HEK293 (cell line): ENCODE data around the gene RASSF3.

Experiments used
- FEZF1 ChIP-seq: fragments of 450-650 bp; formaldehyde crosslinking; IDR thresholded peaks from 2 replicates; pipeline ENCODE4 v1.5.1; 2016; ENCODE audit warnings: missing biosample characterization, missing genetic modification characterization
- GLIS1 ChIP-seq: fragments of 450-650 bp; formaldehyde crosslinking; IDR thresholded peaks from 2 replicates; pipeline ENCODE4 v1.5.1; 2016; ENCODE audit warnings: missing biosample characterization, missing genetic modification characterization
- MZF1 ChIP-seq: fragments of 450-650 bp; formaldehyde crosslinking; IDR thresholded peaks from 2 replicates; pipeline ENCODE4 v1.5.1; 2017; ENCODE audit warnings: missing biosample characterization, missing genetic modification characterization, borderline replicate concordance
- ZBTB7A ChIP-seq: fragments of 450-650 bp; formaldehyde crosslinking; IDR thresholded peaks from 2 replicates; pipeline ENCODE4 v1.5.1; 2016; ENCODE audit warnings: low read depth, missing biosample characterization, missing genetic modification characterization
- ZFP69B ChIP-seq: fragments of 450-650 bp; formaldehyde crosslinking; IDR thresholded peaks from 2 replicates; pipeline ENCODE4 v1.5.1; 2016; ENCODE audit warnings: missing biosample characterization, missing genetic modification characterization
- ZNF140 ChIP-seq: fragments of 450-650 bp; formaldehyde crosslinking; IDR thresholded peaks from 2 replicates; pipeline ENCODE4 v1.5.1; 2016; ENCODE audit warnings: missing biosample characterization, missing genetic modification characterization
- ZNF169 ChIP-seq: fragments of 450-650 bp; formaldehyde crosslinking; IDR thresholded peaks from 2 replicates; pipeline ENCODE4 v1.5.1; 2016; ENCODE audit warnings: missing biosample characterization, missing genetic modification characterization
- ZNF175 ChIP-seq: fragments of 450-650 bp; formaldehyde crosslinking; IDR thresholded peaks from 2 replicates; pipeline ENCODE4 v1.5.1; 2016; ENCODE audit warnings: missing biosample characterization, missing genetic modification characterization
- ZNF223 ChIP-seq: fragments of 450-650 bp; formaldehyde crosslinking; IDR thresholded peaks from 2 replicates; pipeline ENCODE4 v1.5.1; 2016; ENCODE audit warnings: missing biosample characterization, missing genetic modification characterization
- ZNF292 ChIP-seq: fragments of 450-650 bp; formaldehyde crosslinking; IDR thresholded peaks from 2 replicates; pipeline ENCODE4 v1.5.1; 2016; ENCODE audit warnings: low read depth, missing biosample characterization, missing genetic modification characterization, borderline replicate concordance
- ZNF311 ChIP-seq: fragments of 450-650 bp; formaldehyde crosslinking; IDR thresholded peaks from 2 replicates; pipeline ENCODE4 v1.5.1; 2017; ENCODE audit warnings: missing biosample characterization, missing genetic modification characterization, borderline replicate concordance
- ZNF354C ChIP-seq: fragments of 450-650 bp; formaldehyde crosslinking; IDR thresholded peaks from 2 replicates; pipeline ENCODE4 v1.5.1; 2016; ENCODE audit warnings: missing biosample characterization, missing genetic modification characterization, low read depth, borderline replicate concordance
- ZNF37A ChIP-seq: fragments of 450-650 bp; IDR thresholded peaks from 2 replicates; pipeline ENCODE4 v1.5.1; 2018; ENCODE audit warnings: missing biosample characterization, missing genetic modification characterization
- ZNF473 ChIP-seq: fragments of 450-650 bp; formaldehyde crosslinking; IDR thresholded peaks from 2 replicates; pipeline ENCODE4 v1.5.1; 2017; ENCODE audit warnings: missing biosample characterization, missing genetic modification characterization
- ZNF521 ChIP-seq: fragments of 450-650 bp; formaldehyde crosslinking; IDR thresholded peaks from 2 replicates; pipeline ENCODE4 v1.5.1; 2017; ENCODE audit warnings: missing biosample characterization, mild to moderate bottlenecking, missing genetic modification characterization
- ZNF600 ChIP-seq: fragments of 450-650 bp; formaldehyde crosslinking; IDR thresholded peaks from 2 replicates; pipeline ENCODE4 v1.5.1; 2016; ENCODE audit warnings: missing biosample characterization, missing genetic modification characterization
- ZNF610 ChIP-seq: fragments of 450-650 bp; formaldehyde crosslinking; IDR thresholded peaks from 2 replicates; pipeline ENCODE4 v1.5.1; 2016; ENCODE audit warnings: missing biosample characterization, missing genetic modification characterization, borderline replicate concordance
- ZNF707 ChIP-seq: fragments of 450-650 bp; formaldehyde crosslinking; IDR thresholded peaks from 2 replicates; pipeline ENCODE4 v1.5.1; 2016; ENCODE audit warnings: missing biosample characterization, missing genetic modification characterization
- ZNF785 ChIP-seq: fragments of 450-650 bp; formaldehyde crosslinking; IDR thresholded peaks from 2 replicates; pipeline ENCODE4 v1.5.1; 2016; ENCODE audit warnings: missing biosample characterization, missing genetic modification characterization
- ZSCAN16 ChIP-seq: fragments of 450-650 bp; formaldehyde crosslinking; IDR thresholded peaks from 2 replicates; pipeline ENCODE4 v1.5.1; 2016; ENCODE audit warnings: missing biosample characterization, missing genetic modification characterization
- ZXDB ChIP-seq: fragments of 450-650 bp; formaldehyde crosslinking; IDR thresholded peaks from 2 replicates; pipeline ENCODE4 v1.5.1; 2016; ENCODE audit warnings: missing biosample characterization, missing genetic modification characterization
- TF ChIP-seq, protein P1 (sequence below): fragments of 450-650 bp; formaldehyde crosslinking; IDR thresholded peaks from 2 replicates; pipeline ENCODE4 v1.5.1; 2016; ENCODE audit warnings: missing biosample characterization, missing genetic modification characterization
- TF ChIP-seq, protein P2 (sequence below): fragments of 450-650 bp; formaldehyde crosslinking; IDR thresholded peaks from 2 replicates; pipeline ENCODE4 v1.5.1; 2017; ENCODE audit warnings: missing biosample characterization, mild to moderate bottlenecking, missing genetic modification characterization, moderate library complexity
- TF ChIP-seq, protein P3 (sequence below): fragments of 450-650 bp; formaldehyde crosslinking; conservative IDR thresholded peaks from 2 replicates; pipeline ENCODE4 v1.5.1; 2016; ENCODE audit warnings: low read depth, missing biosample characterization, missing genetic modification characterization
- TF ChIP-seq, protein P4 (sequence below): fragments of 450-650 bp; formaldehyde crosslinking; IDR thresholded peaks from 2 replicates; pipeline ENCODE4 v1.5.1; 2017; ENCODE audit warnings: missing biosample characterization, missing genetic modification characterization
- TF ChIP-seq, protein P5 (sequence below): fragments of 450-650 bp; formaldehyde crosslinking; IDR thresholded peaks from 2 replicates; pipeline ENCODE4 v1.5.1; 2016; ENCODE audit warnings: missing biosample characterization, missing genetic modification characterization

Gene RASSF3

DNA sequence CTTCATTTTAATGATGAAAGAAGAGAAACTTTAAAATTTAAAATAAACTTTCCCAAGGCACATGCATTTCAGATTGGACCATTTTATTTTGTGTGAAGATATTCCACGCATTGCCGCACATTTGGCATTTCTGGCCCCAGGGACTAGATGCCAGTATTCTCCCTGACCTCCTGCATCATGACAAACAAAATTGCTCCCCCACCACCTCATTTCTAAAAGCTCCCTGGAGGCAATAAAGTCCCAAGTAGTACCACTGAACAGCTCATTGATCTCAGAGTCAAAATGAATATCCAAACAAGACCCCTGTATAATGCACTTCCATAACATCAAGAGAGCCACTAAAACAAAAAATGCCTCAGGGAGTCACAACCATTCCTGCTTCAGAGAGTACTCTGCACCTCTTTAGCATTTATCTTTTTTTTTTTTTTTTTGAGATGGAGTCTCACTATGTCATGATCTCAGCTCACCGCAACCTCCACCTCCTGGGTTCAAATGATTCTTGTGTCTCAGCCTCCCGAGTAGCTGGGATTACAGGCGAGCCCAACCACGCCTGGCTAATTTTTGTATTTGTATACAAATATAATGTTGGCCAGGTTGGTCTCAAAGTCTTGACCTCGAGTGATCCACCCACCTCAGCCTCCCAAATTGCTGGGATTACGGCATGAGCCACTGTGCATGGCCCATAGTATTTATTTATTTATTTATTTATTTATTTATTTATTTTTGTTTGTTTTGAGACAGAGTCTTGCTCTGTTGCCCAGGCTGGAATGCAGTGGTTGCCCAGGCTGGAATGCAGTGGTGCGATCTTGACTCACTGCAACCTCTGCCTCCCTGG, 48.8 kb upstream of the RASSF3 start (continued):
- TF ChIP-seq, protein P1, sequence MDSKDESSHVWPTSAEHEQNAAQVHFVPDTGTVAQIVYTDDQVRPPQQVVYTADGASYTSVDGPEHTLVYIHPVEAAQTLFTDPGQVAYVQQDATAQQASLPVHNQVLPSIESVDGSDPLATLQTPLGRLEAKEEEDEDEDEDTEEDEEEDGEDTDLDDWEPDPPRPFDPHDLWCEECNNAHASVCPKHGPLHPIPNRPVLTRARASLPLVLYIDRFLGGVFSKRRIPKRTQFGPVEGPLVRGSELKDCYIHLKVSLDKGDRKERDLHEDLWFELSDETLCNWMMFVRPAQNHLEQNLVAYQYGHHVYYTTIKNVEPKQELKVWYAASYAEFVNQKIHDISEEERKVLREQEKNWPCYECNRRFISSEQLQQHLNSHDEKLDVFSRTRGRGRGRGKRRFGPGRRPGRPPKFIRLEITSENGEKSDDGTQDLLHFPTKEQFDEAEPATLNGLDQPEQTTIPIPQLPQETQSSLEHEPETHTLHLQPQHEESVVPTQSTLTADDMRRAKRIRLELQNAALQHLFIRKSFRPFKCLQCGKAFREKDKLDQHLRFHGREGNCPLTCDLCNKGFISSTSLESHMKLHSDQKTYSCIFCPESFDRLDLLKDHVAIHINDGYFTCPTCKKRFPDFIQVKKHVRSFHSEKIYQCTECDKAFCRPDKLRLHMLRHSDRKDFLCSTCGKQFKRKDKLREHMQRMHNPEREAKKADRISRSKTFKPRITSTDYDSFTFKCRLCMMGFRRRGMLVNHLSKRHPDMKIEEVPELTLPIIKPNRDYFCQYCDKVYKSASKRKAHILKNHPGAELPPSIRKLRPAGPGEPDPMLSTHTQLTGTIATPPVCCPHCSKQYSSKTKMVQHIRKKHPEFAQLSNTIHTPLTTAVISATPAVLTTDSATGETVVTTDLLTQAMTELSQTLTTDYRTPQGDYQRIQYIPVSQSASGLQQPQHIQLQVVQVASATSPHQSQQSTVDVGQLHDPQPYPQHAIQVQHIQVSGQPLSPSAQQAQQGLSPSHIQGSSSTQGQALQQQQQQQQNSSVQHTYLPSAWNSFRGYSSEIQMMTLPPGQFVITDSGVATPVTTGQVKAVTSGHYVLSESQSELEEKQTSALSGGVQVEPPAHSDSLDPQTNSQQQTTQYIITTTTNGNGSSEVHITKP (tag by site-specific recombination): peak; percentile 71
- TF ChIP-seq GLIS1 (tag by site-specific recombination) (peak; percentile 77), ZNF707 (tag by site-specific recombination) (no peak), ZSCAN16 (tag by site-specific recombination) (no peak), ZNF521 (tag by site-specific recombination) (no peak), ZNF785 (no peak), ZBTB7A (tag by site-specific recombination) (no peak), ZNF223 (tag by site-specific recombination) (no peak), ZNF175 (tag by site-specific recombination) (no peak), ZNF354C (tag by site-specific recombination) (no peak), MZF1 (tag by site-specific recombination) (no peak), ZNF473 (no peak), ZNF610 (tag by site-specific recombination) (no peak), ZFP69B (tag by site-specific recombination) (0 out of 2 replicates have a peak, but pooled peaks have one; percentile 5), ZNF292 (tag by site-specific recombination) (no peak), ZXDB (tag by site-specific recombination) (peak; percentile 42; the same call in 1 of the 2 replicates), ZNF600 (tag by site-specific recombination) (peak; percentile 69), FEZF1 (no peak), ZNF311 (tag by site-specific recombination) (no peak), ZNF37A (tag by site-specific recombination) (no peak), ZNF140 (tag by site-specific recombination) (peak; percentile 53; the same call in 1 of the 2 replicates), ZNF169 (no peak)
- TF ChIP-seq, protein P2, sequence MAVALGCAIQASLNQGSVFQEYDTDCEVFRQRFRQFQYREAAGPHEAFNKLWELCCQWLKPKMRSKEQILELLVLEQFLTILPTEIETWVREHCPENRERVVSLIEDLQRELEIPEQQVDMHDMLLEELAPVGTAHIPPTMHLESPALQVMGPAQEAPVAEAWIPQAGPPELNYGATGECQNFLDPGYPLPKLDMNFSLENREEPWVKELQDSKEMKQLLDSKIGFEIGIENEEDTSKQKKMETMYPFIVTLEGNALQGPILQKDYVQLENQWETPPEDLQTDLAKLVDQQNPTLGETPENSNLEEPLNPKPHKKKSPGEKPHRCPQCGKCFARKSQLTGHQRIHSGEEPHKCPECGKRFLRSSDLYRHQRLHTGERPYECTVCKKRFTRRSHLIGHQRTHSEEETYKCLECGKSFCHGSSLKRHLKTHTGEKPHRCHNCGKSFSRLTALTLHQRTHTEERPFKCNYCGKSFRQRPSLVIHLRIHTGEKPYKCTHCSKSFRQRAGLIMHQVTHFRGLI: peak; percentile 86
- TF ChIP-seq, protein P3, sequence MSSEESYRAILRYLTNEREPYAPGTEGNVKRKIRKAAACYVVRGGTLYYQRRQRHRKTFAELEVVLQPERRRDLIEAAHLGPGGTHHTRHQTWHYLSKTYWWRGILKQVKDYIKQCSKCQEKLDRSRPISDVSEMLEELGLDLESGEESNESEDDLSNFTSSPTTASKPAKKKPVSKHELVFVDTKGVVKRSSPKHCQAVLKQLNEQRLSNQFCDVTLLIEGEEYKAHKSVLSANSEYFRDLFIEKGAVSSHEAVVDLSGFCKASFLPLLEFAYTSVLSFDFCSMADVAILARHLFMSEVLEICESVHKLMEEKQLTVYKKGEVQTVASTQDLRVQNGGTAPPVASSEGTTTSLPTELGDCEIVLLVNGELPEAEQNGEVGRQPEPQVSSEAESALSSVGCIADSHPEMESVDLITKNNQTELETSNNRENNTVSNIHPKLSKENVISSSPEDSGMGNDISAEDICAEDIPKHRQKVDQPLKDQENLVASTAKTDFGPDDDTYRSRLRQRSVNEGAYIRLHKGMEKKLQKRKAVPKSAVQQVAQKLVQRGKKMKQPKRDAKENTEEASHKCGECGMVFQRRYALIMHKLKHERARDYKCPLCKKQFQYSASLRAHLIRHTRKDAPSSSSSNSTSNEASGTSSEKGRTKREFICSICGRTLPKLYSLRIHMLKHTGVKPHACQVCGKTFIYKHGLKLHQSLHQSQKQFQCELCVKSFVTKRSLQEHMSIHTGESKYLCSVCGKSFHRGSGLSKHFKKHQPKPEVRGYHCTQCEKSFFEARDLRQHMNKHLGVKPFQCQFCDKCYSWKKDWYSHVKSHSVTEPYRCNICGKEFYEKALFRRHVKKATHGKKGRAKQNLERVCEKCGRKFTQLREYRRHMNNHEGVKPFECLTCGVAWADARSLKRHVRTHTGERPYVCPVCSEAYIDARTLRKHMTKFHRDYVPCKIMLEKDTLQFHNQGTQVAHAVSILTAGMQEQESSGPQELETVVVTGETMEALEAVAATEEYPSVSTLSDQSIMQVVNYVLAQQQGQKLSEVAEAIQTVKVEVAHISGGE (tag by site-specific recombination): peak; percentile 68
- TF ChIP-seq, protein P4, sequence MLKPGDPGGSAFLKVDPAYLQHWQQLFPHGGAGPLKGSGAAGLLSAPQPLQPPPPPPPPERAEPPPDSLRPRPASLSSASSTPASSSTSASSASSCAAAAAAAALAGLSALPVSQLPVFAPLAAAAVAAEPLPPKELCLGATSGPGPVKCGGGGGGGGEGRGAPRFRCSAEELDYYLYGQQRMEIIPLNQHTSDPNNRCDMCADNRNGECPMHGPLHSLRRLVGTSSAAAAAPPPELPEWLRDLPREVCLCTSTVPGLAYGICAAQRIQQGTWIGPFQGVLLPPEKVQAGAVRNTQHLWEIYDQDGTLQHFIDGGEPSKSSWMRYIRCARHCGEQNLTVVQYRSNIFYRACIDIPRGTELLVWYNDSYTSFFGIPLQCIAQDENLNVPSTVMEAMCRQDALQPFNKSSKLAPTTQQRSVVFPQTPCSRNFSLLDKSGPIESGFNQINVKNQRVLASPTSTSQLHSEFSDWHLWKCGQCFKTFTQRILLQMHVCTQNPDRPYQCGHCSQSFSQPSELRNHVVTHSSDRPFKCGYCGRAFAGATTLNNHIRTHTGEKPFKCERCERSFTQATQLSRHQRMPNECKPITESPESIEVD (tag by site-specific recombination): no peak
- TF ChIP-seq, protein P5, sequence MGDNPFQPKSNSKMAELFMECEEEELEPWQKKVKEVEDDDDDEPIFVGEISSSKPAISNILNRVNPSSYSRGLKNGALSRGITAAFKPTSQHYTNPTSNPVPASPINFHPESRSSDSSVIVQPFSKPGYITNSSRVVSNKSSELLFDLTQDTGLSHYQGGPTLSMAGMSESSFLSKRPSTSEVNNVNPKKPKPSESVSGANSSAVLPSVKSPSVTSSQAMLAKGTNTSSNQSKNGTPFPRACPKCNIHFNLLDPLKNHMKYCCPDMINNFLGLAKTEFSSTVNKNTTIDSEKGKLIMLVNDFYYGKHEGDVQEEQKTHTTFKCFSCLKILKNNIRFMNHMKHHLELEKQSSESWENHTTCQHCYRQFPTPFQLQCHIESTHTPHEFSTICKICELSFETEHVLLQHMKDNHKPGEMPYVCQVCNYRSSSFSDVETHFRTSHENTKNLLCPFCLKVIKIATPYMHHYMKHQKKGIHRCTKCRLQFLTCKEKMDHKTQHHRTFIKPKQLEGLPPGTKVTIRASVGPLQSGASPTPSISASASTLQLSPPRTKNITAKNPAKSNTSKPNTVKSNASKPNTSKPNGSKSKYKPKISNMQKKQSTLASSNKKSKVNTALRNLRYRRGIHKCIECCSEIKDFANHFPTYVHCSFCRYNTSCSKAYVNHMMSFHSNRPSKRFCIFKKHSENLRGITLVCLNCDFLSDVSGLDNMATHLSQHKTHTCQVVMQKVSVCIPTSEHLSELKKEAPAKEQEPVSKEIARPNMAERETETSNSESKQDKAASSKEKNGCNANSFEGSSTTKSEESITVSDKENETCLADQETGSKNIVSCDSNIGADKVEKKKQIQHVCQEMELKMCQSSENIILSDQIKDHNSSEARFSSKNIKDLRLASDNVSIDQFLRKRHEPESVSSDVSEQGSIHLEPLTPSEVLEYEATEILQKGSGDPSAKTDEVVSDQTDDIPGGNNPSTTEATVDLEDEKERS: no peak
